Activated T-helper 1 cell treated with anti-CD3 and anti-CD28 coated beads, Interleukin-2, amount 50 U/mL, for 16 hours (primary cell): ENCODE results near the gene SDCCAG8.

Experiments
- DNase-seq, 2 donors: peaks; one replicate each; pipeline ENCODE4 v3.0.0-alpha.2; 2020; ENCODE audit warnings: low read depth in 1 of 2, low spot score in 1 of 2

SDCCAG8 gene

DNA sequence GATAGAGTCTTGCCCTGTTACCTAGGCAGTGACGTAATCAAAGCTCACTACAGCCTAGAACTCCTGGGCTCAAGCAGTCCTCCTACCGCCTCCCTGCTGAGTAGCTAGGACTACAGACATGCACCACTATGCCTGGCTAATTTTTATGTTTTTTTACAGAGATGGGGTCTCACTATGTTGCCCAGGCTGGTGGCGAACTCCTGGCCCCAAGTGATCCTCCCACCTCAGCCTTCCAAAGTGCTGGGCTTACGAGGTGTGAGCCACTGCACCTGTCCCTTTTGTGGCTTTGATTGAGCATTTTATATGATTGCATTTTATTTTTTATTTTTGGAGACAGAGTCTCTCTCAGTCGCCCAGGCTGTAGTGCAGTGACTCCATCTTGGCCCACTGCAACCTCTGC, 25.8 kb downstream of the SDCCAG8 start:
- no peak for DNase-seq

DNA sequence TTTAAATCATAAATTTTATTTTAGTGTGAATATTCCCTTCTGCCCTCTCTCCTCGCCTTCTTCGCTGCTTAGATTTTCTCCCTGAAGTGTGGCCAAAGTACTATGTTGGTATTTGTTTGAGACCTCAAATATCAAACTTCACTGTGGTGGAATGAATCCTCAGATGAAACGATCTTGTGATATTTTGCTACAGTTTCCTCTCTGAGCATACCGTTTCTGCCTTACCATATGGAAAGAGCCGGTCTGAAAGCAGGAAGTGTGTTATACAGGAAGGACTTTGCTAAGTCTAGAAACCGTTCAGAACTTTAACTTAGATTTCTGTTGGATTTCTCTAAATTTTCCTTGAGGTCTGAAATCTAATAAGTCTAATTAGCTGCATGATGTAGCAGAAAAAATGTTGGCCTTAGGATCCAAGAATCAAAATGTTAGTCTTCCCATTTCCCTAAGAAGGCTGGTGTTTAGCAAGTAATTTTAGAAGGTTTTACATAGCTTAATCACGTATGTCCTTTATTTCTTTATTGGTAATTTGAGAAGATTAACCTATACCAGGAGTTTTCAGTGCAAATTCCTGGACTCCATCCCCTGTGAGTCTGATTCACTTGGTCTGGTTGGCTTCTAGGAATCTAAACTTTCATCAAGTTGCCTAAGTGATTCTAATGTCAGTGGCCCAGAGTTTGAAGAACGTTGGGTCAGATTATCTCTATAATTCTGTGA, 30.7 kb downstream of the SDCCAG8 start:
- DNase-seq, result no peak

DNA sequence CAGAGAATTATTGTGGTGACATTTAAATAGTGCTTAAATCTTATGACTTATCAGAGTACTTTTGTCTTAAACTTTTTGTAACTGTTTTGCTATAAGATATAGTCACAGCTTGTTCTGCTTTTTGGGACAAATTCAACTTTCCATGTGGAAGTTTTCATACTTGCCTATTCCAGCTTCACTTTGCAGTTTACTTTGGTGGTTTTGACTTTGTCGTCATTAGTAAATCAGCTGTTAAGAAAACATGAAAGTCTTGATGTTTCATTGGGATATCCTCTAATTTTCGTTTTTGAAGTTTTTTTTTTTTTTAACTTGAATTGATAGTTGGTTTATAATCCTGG, 31.3 kb downstream of the SDCCAG8 start:
- no peak for DNase-seq

DNA sequence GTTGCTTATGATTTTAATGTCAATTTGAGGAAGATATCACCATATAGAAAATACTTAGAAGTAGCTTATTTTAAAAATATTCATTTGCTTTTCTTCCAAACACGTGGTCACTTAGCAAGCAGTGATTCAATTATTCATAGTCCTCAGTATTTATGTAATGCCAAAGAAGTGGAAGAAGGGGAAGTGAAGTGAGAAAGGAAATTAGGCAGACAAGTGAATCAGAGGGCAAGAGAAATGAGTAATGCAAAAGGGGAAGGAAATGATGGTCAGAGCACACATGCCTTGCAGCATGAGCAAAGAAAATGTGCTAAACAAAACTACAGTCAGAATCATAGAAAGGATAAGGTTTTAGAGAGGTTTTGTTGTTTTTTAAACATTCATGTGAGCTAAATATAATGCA, 31.8 kb downstream of the SDCCAG8 start:
- DNase-seq, result no peak

DNA sequence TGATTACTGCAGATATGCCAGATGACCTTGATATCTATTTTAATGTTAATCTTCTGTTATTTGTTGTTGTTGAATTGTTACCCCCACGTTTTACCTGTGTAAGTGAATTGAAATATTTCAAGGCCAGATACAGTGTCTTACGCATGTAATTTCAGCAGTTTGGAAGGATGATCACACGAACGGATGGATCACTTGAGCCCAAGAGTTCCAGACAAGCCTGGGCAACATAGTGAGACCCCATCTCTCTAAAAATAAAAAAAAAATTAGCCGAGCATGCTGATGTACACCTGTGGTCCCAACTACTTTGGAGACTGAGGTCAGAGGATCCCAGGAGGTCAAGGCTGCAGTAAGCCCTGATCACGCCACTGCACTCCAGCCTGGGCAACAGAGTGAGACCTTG, 32.2 kb downstream of the SDCCAG8 start:
- no peak for DNase-seq

DNA sequence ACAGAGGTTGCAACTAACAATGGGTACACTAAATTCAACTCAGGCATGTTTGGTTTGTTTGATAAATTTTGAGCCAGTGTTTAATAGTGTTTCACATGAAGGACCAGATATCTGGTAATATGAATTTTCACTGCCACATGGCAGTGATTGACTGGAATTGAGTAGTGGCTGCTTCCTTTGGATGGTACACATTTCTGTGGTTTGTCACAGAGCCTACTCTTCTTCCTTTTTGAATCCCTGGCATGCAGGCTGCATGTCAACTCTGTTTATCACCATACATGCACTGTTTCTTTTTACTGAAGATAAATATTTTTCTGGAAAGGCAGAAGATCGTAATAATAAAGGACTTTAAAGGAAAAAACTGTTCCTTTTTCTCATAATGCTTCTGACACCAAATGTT, 35.5 kb downstream of the SDCCAG8 start:
- no peak for DNase-seq

DNA sequence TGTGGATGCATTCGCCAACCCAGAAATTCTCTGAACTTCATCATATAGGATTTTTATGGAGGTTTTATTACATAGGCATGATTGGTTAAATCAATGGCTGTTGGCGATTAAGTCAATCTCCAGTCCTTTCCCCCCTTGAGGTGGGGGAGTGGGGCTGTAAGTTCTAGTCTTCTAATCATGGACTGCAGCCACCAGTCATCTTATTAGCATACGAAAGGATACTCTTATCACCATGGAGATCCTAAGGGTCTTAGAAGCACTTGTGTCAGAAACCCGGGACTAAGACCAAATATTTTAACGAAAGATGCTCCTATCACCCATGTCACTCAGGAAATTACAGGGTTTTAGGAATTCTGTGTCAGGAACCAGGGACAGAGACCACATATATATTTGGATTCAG, 36.3 kb downstream of the SDCCAG8 start:
- no peak for DNase-seq

DNA sequence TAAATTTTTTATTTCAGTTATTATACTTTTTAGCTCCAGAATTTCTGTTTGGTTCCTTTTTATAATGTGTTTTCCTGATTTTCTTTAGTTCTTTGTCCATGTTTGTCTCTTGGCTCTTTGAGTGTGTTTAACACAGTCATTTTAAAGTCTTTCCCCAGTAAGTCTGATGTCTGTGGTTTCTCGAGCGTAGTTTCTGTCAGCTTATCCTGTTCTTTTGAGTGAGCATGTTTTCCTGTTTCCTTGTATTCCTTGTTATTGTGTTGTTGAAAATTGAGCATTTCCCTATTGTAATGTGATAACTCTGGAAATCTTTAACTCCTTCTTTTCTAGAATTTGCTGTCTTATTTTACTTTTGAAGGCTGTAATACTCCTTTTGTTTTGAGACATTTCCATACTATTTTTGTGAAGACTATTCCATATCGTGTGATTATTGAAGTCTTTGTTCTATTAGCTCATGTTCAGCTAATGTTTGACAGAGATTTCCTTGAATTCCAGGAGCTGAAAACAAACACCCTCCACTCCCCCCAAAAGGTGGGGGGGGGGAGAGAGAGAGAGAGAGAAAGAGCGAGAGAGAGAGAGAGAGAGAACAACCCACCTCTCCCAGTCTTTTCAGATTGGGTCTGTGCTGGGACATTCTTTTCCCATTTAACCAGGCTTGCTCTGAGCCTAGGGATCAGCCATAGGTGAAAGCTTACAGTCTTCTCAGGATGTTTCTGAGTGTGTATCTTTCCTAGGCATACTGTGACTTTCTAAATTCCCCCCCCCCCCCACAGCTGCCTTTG, 38.3 kb downstream of the SDCCAG8 start:
- no peak for DNase-seq

DNA sequence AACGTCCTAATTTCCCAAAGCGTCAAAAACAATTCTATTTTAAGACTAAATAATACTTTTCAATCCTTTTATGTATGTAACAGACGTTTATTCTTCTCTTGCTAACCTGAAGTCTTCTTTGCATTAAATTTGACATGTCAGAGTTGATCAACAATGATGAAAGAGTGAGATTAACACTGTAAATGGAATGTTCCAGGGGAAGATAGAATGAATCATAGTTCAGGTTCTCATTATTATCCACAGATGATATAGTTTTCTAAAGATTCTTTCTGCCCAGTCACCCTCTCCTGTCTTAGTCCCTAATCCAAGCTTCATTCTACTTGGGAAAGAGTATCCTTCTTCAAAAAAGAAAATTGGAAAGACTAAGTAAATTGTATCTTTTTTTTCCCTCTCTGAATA, 38.9 kb downstream of the SDCCAG8 start:
- DNase-seq, result no peak

DNA sequence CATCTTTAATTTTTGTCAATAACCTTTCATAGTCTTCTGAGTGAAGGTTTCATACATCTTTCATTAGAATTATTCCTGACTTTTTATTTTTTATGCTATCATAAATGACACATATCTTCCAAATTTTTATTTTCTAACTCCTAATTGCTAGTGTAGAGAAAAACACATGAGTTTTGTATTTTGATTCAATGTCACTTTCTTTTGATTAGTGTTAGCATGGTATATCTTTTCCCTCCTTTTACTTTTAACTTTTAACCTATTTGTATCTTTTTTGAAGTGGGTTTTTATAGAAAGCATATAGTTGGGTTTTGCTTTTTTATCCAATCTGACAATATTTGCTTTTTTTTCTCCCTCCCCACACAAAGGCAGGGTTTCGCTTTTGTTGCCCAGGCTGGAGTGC, 43.2 kb downstream of the SDCCAG8 start:
- no peak for DNase-seq

DNA sequence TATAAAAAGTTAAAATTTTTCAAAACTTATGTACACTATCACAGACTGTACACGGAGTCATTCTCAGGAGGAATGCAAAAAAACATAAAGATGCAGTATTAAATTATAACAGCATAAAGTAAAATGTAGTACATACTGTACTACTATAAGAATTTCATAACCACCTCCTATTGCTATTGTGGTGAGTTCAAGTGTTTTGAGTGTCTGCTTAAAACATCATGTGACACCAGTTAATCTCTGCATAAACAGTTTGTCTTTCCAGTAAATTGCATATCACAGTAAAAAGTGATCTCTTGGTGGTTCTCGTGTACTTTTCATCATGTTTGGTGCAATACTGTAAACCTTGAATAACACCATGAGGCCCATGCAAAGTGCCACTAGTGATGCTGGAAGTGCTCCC, 45.2 kb downstream of the SDCCAG8 start:
- DNase-seq, result no peak

DNA sequence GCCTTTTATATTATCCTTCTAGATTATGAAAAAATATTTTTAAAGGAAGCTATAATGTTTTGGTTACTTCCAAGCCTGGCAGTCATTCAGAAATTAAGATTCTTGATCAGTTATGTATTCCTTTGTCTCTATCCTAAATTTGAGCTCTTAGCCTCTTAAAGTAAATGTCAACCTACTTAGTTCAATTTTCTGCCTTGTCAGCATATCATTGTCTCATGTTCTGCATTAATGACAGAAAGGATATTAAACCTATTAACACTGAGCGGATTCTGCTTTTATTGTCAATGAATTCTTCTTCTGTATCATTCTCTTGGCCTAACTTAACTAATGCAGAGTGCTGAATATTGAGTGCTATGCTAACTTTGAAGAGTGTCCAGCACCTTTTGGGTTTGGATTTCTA, 56.0 kb downstream of the SDCCAG8 start:
- DNase-seq, result no peak

DNA sequence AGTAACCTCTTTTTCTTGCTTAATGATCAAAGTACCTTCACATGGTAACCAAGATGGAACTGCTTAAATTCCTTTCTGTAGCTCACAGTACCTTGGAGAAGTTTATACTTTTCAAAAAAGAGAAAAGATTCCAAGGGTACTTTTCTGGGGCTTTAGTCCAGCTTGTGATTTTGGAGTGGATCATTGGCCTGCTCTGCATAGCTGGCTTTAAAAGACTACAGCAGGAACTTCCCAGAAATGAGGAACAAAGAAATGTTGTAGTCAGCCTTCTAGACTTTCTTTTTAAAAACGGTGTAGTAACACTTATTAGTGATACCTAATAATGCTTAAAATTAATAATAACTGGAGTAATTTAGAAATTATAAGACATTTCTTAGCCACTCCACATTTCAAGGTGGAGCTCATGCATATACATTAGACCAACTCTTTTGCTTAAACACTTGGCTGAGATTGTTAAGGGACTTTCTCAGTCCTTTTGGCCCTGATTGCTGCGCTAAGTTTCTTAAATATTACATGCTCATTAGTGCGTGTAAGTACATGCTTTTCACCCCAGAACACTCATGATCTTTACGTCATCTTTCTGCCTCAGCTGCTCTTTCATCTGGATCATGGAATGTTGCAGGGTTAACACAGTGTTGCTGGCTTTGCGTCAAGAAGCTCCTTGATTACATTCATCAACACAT, 57.3 kb downstream of the SDCCAG8 start:
- no peak for DNase-seq

DNA sequence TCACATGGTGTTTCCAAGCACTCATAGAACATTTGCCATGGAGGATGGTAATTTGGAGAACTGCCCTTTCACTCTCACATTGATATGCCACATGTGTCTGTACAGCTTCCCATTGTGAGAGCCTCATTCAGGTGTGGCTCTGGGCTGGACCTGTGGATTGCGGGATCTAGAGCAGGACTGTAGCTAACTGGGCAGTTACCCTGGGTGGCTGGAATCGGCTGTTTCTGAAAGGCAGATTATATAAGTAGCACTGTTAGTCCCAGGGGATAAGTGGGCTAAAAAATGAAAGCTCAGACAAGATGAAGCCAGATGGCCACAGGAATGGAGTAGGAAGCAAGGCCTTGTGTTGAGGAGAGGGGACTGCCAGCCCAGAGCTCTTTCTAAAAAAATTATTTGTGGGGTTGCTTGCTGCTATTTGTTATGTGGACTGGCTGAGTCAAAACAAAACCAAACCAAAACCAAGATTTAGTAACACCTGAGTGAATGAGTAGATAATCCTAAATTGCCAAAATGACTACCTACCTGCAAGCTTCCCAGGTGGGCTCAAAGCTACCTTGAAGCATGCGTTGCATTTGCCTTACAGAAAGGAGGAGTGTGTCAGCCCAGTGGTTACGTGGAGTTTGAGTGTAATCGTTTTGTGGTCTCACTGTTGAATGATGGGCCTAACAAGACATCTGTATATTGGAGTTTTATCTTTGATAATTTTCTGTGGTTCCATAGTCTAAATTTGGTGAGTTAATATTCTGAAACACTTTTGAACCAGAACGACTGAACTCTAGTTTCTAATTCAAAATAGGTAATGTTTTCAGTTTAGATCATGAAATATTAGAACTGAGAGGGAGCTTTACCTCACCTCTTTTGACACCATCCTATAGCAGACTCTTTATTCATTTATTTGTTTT, 58.0 kb downstream of the SDCCAG8 start:
- DNase-seq, result no peak

DNA sequence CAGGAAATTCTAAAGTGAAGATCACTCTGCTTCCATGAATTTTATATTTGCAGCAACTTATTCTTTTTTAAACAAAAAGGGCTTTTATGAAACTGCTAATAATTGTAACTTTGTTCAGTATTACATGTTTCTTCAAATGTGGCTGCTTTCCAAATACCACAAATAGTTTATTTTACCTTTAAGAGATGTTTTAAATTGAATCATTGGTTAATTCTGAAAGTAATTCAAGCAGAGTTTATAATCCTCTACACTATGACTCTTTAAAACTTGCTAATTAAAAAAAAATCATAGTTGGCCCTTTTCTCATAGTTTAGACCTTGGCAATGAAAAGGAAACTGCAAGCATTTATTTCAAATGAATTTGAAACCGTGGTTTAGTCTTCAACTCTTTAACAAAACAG, 59.6 kb downstream of the SDCCAG8 start:
- no peak for DNase-seq

DNA sequence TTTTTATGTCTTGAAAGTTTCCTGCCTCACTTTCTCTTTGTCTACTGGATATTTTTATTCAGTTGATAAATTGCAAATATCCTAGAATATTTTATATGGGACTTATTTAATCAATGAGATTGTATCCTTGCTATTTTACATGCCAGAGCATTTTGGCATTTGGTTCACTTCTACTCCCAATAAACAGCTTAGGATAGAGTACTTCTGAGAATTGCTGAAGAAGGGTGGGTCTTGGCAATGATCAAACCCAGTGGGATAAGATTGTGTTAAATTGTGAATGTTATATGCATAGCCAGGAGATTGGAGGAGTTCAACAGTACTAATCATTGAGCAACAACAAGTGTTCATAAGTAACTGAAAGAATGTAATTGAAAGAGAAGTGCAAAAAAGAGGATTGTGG, 60.1 kb downstream of the SDCCAG8 start:
- no peak for DNase-seq

DNA sequence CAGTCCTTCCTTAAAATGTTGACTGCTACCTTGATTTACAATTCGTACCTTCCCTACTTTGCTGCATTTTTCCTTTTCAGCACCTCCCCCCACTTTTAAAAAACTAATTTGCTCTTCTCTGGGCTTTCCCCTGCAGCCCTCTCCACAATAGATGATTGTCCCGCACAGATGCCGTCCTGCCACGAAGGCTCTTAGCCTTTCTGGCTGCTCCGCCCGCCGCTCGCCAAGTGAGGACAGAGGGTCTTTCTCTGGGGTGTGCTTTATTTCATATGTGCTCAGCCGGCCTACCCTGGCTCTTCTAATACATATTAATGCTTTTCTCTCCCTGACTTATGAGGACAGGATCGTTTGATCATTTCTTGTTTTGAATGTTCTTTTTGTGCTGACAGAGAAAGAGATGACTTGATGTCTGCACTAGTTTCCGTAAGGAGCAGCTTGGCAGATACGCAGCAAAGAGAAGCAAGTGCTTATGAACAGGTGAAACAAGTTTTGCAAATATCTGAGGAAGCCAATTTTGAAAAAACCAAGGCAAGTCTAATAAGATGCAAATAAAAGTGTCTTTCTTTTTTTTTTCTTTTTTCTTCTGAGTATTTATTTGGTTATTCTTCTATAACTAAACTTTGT, 60.6 kb downstream of the SDCCAG8 start:
- DNase-seq, result no peak

DNA sequence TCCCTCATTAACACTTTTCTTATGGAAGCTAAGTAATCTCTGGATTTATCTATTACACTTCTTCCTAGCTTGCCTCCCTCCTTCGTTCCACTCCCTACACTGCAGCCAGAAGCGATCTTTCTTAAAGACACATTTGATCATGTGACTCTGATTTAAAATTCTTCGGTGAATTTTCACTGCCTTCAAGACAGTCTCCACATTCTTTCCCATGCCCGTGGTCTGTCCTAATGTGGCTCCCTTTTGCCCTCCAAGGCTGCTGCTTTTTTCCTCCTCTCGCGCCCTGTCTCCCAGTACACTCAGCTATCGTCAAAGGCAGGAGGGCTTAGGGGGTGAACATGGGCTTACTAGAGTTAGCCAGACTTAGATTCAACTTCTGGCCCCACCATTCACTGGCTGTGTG, 64.4 kb downstream of the SDCCAG8 start:
- no peak for DNase-seq

DNA sequence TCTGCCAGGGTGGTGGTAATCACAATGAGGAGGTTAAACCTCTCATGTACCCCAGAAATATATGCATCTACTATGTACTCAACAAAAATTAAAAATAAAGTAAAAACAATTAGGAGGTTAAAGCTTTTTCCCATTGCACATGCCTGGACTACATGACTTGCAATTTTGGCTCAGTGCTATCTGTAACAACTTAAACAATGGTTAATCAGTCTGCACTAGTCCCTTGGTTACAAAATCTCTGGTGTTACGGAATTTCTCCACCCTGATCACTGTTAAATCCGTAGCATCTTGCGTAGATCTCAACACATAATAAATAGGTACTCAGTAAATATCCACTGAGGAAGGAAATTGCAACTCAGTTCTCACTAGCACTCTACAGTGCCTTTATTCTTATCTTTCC, 66.5 kb downstream of the SDCCAG8 start:
- DNase-seq, result no peak

DNA sequence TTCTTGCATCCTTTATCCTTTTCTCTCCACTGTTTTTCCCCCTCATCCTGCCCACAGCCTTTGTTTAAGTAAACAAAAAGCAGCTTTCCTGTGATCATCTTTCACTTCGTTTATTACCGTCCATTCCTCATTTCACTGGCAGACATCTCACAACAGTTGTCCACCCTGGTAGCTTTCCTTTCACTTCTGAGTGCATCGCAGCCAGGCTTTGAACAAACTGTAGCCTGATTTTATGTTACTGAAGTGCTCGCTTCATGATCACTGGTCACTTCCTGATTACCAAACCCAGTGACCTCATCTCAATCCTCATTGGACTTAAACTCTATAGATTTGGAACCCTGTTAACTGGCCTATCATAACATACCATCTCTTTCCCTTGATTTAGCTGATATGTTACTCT, 67.7 kb downstream of the SDCCAG8 start:
- DNase-seq, result no peak

DNA sequence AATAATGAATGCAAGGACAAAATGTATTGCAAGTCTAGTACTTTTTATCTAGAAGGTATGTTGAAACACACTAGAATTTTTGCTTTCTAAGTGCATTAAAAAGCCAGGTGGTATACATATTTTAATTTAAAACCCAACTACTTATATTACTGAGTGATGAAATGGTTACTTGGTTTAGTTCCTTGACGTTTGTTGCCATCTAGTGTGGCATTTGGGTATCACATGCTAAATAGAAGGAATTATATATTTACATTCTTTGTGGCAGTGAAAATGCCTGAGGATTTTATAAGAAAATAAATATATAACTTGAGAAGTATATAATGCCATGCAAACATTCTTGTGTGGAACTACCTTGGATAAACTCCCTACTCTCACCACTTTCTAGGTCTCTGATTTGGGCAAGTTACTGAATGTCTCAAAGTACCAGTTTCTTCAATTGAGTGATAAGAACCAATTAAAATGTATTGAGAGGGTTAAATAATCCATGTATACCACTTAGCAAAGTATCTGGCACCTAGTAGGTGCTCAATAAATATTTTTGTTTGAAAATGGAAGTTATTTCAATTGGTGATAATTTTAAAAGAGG, 69.6 kb downstream of the SDCCAG8 start:
- no peak for DNase-seq
